ENCODE results near the gene TSFM.
"Not testable (repeated sequence)": the region's sequence is repeated elsewhere in the genome, so short reads cannot be mapped to it uniquely, and the experiment has no call there.

Gene TSFM

DNA sequence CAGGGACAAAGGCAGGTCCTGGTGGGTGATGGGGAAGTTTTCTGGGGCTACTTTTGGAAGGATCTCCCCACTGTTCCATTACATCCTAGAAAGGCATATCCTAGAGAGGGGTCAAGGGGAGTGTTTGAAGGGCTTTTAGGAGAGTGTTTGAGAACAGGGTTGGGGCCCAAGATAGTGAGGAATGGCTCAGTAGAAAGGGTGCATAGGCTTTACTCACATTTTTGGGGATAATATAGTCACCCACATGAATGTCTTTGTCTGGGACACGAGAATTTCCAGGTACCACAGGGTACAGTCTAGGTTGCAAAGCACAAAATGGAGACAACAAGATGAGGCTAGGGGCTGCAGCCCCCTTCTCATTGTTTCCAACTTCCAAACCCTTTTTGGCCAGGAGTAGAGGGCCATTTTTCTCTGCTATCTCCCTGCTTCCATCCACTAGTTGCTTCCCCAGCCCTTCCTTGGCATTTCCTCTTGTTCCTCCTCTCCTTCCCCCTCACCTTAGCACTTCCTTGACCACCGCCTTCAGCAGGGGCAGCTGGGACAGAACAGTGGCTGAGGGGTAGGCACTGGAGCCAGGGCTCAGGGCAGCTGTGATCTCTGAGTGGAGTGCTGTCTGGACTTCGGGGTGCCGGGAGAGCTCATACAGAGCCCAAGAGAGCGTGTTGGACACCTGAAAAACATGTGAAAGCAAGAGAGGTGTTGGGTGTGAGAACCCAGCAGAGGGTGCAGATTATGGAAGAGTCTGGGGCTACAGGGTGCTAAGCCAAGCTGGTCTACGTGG lies 18.5 kb upstream of the TSFM start:
- DNase-seq (ENCODE audit: low read depth): no peak

GRCh38 chr12:57764662-57765002 lies 18.0 kb upstream of the TSFM start:
- no peak for DNase-seq (ENCODE audit: low read depth)

GRCh38 chr12:57765003-57765697 lies 17.4 kb upstream of the TSFM start:
- no peak for DNase-seq (ENCODE audit: low read depth)

GRCh38 chr12:57765698-57766463 lies 16.7 kb upstream of the TSFM start:
- DNase-seq (ENCODE audit: low read depth): no peak

DNA sequence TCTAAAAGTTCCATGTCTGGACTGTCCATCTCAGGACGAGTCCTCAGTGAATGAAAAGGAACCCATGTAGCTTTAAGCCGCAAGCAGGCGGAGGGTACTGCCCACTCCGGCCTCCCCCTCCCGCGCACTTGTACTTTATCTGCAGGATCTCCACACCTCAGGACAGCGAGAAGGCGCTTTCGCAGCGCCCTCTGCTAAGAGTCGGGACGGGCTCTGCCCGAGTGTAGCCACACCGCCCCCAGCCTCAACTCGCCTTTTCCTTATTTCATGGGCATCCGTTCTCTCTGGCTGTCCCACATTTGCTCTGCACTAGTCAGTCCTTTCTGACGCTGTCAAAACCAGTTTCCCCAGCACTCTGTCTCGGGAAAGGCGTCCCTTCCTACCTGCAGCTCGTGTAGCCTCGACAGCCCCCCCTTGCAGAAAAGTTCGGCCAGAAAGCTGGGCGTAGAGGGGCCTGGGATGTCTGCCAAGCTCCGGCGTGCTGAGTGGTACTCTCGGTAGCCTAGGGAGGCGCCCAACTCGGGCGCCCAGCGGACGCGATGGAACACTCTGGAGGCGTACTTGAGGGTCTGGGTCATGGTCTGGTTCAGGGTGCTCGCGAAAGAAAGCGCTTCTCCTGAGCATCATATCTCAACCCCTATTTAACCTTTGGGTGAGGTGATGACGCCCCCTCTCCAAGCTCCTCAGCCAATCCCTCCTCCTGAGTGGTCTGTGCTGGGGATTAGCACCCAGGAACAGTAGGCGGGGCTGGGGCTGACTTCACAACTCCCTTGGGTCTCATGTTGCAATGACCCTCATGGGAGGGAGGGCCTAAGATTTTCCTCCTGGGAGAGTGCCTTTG lies 15.9 kb upstream of the TSFM start, which contains the start of gene CYP27B1:
Gene CYP27B1, minus strand, starts transcription at position 615 of the 841 bp plus-strand sequence. Its CDS starts 37 bp downstream, at position 578.
- no peak for DNase-seq (ENCODE audit: low read depth)

- no peak for DNase-seq (ENCODE audit: low read depth)
These were observed 15.3 kb upstream of the TSFM start for GRCh38 chr12:57767305-57767698.

- DNase-seq (ENCODE audit: low read depth): no peak
These were observed 14.7 kb upstream of the TSFM start for GRCh38 chr12:57767876-57768275.

DNA sequence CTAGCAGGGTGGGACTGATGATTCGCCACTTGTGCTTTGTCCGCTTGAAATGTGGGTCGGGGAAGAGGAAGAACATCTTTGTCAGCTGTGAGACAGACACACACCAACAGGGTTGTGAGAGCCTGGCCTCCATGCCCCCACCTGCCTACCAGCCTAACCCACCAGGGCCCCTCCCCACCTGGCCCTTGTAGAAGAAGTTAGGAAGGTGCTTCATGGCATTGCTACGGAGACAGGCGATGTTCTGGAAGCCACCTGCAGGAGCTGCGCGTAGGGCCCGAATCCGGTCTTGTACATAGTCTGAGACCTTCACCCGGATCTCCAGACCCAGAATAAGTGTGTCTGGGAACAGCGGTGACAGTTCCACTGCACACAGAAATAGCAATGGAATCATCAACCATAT lies 13.0 kb upstream of the TSFM start:
- no peak for DNase-seq (ENCODE audit: low read depth)

GRCh38 chr12:57770734-57771133 lies 11.9 kb upstream of the TSFM start:
- DNase-seq (ENCODE audit: low read depth): no peak

DNA sequence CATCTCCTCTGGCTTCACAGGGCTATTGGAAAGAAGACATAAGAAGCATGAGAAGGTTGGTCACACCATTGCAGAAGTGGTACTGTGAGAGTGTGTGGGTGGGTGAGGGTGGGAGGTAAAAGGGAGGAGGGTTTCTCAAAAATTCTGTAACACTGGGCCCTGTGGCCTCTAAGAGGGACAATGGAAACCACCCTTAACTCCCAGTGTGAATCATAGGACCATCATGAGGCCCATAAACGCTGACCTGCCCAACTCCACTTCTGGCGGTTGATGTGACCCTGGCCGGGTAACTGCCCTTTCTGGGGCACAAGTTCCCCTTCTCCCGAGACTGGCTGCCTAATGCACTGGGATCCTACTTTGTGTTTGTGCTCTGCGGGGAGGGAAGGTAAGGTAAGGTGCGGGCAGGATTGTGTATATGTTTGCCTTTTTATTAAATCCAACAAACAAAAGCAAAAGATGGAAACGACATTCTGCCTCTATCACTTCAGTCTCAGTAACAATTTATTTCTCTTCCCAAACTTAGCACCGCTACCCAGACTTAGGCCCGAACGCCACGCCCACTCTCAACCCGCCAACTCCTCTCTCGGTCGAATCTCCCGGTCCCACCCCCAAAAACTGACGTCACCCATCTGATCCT lies 11.2 kb upstream of the TSFM start:
- DNase-seq (ENCODE audit: low read depth): no peak

- peak; percentile 77 for DNase-seq (ENCODE audit: low read depth)
These were observed 10.6 kb upstream of the TSFM start, which contains the start of gene METTL1 for GRCh38 chr12:57771873-57772428. Gene METTL1 (minus strand): TSS chr12:57772105. CDS start chr12:57772083, 22 bp downstream.

DNA sequence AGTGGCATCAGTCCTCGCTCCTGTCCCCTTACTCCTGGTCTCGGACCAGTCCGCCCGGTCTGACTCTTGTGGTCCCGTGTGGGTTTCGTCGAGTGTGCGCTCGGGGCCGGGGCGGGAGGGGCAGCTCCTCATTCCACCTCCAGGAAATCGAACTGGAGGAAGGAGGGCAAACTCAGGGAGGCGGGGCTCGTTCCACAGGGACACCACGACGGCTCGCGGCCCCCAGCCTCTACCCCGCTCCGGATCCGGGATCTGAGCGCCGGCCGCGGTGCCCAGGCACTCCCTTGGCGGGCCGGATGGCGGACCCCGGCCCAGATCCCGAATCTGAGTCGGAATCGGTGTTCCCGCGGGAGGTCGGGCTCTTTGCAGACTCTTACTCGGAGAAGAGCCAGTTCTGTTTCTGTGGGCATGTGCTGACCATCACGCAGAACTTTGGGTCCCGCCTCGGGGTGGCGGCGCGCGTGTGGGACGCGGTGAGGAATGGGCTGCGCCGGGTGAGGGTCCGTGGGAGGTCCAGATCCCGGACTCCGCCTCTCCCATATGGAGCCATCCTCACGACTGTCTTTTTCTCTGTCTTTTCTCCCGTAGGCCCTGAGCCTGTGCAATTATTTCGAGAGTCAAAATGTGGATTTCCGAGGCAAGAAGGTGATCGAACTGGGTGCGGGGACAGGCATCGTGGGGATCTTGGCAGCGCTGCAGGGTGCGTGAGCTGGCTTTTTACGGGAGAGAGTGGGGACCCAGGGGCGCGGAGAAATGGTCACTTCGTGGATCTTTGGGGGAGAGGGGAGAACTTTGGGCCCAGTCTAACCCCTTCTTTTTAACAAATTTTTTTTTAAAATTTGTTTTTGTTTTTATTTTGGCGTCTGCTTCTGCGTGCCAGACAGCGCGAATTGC lies 9.9 kb upstream of the TSFM start, which contains the start of gene EEF1AKMT3:
Gene EEF1AKMT3, plus strand, starts transcription at position 186 of the 894 bp plus-strand sequence. Its CDS starts 111 bp downstream, at position 297.
- no peak for DNase-seq (ENCODE audit: low read depth)

DNA sequence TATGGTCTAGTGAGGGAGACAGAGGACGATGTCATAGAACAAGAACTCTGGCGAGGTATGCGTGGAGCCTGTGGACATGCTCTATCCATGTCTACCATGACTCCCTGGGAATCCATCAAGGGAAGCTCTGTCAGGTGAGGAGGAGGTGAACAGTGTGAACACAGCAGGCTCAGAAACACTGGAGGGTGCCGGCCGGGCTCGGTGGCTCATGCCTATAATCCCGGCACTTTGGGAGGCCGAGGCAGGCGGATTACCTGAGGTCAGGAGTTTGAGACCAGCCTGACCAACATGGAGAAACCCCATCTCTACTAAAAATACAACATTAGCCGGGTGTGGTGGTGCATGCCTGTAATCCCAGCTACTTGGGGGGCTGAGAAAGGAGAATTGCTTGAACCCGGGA lies 8.0 kb upstream of the TSFM start:
- not testable (repeated sequence) for DNase-seq (ENCODE audit: low read depth)

- no peak for DNase-seq (ENCODE audit: low read depth)
These were observed 7.5 kb upstream of the TSFM start for GRCh38 chr12:57775044-57775443.

GRCh38 chr12:57775563-57776246 lies 6.9 kb upstream of the TSFM start:
- DNase-seq (ENCODE audit: low read depth): no peak

DNA sequence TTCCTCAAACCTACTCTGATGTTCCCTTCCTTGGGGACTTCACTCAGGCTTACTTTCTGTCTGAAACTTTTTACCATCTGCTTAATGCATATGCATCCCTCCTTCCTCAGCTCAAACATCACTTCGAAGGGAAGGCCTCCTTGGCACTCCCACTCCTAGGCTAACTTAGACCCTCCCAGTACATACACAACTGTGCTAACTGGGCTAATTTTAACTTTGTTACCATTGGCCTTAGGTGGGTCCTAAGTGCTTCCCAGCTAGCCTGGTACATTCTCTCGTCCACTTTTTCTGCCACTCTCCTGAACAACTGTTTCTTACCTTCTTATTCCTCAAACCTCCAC lies 6.4 kb upstream of the TSFM start:
- no peak for DNase-seq (ENCODE audit: low read depth)

DNA sequence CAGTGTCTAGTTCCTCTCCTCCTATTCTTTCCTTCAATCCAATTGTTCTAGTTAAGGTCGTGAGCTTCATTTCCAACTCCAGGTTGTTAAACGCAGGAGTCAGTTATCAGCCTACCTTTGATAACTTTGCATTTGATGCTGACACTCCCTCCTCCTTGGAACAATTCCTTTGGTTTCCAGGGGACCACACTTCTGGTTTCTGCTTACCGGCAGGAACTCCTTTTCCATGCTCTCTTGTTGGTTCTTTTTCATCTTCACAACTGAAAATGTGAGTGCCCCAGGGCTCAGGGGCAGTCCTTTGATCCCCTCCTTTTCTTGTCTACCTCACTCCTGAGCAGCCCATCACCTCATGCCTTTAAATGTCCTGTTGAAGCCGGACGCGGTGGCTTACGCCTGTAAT lies 5.2 kb upstream of the TSFM start:
- DNase-seq (ENCODE audit: low read depth): no peak

DNA sequence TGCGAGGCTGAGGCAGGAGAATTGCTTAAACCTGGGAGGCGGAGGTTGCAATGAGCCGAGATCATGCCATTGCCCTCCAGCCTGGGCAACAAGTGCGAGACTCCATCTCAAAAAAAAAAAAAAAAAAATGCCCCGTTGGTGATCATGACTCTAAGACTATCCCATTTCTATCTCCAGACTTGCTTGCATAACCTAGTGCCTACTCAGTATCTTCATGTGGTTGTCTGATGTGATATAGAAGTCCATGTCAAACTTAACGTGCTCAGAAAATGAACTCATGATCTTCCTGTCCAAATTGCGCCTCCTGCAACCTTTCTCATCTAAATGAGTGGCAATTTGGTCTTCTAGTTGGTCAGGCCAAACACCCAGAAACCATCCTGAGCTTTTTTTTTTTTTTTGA lies 4.7 kb upstream of the TSFM start:
- no peak for DNase-seq (ENCODE audit: low read depth)

- DNase-seq (ENCODE audit: low read depth): no peak
These were observed 2.9 kb upstream of the TSFM start for GRCh38 chr12:57779736-57780135.

Data from stimulated activated CD8-positive, alpha-beta memory T cell treated with anti-CD3 and anti-CD28 coated beads, Interleukin-15, amount 100 ng/mL, for 24 hours (primary cell).